Measurements from ENCODE around the gene C5AR2. TPM values are rescaled to one million over a fixed set of nuclear protein-coding genes. Genes with fewer than 3 reads are reported as not detected.
A peak's percentile ranks its signal among the peaks of the same experiment; 100 is the strongest.
"Not testable (repeated sequence)": the region's sequence is repeated elsewhere in the genome, so short reads cannot be mapped to it uniquely, and the experiment has no call there.

Gene C5AR2
- 0.07 to 0.34 TPM in 2 of 3 replicates, not detected in the other for total RNA-seq
- long read RNA-seq: 0 reads

DNA sequence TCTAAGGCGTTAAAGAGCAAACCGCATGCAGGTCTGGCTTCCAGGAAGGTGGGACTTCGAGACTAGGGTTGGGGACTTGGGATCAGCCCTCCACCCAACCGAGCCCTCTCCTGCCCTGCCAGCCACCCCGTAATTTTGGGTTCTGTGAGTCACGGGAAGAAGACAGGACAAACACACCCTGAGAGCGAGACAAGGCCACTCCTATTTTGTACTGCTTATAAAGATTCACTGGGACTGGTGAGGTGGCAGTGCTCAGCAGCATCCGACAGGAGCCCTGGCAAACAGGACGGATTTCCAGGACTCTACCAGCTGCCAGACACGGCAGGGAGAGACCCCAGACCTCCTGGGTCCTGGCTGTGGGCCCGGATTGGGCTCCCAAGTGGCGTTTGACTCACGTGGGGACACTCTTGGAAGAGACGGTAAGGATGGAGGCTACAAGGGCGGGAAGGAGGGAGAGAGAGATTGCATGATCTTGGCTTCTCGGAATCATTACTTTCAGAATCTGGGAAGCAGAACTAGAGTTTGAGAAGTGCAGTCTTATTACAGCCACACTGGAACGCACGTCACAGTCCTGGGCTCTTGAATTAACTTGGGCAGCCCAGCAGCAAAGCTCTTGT, at the start of gene C5AR2:
C5AR2 (plus strand) TSS at position 245 of the 617 bp plus-strand sequence. CDS start 8,625 bp downstream, outside the sequence.
- TF ChIP-seq, protein P1, sequence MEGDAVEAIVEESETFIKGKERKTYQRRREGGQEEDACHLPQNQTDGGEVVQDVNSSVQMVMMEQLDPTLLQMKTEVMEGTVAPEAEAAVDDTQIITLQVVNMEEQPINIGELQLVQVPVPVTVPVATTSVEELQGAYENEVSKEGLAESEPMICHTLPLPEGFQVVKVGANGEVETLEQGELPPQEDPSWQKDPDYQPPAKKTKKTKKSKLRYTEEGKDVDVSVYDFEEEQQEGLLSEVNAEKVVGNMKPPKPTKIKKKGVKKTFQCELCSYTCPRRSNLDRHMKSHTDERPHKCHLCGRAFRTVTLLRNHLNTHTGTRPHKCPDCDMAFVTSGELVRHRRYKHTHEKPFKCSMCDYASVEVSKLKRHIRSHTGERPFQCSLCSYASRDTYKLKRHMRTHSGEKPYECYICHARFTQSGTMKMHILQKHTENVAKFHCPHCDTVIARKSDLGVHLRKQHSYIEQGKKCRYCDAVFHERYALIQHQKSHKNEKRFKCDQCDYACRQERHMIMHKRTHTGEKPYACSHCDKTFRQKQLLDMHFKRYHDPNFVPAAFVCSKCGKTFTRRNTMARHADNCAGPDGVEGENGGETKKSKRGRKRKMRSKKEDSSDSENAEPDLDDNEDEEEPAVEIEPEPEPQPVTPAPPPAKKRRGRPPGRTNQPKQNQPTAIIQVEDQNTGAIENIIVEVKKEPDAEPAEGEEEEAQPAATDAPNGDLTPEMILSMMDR (IDR thresholded peaks at IDR 0.05): no peak
- peaks cover 14% of the 10 kb centered on the region for H3K4me1 Mint-ChIP-seq (ENCODE audit: low read depth)
- no peak for DNase-seq (ENCODE audit: low spot score)
- no peaks in the 10 kb centered on the region for H3K36me3 Mint-ChIP-seq (ENCODE audit: low read depth)
- no peaks in the 10 kb centered on the region for H3K9me3 Mint-ChIP-seq (ENCODE audit: low read depth)
- no peak within 1 kb of the TSS for H3K4me3 Mint-ChIP-seq (ENCODE audit: unreplicated experiment)
- H3K27ac Mint-ChIP-seq (ENCODE audit: unreplicated experiment): peak within 1 kb of the TSS; percentile 59
- peaks cover 2% of the 10 kb centered on the region for H3K27me3 Mint-ChIP-seq (ENCODE audit: low read depth)

DNA sequence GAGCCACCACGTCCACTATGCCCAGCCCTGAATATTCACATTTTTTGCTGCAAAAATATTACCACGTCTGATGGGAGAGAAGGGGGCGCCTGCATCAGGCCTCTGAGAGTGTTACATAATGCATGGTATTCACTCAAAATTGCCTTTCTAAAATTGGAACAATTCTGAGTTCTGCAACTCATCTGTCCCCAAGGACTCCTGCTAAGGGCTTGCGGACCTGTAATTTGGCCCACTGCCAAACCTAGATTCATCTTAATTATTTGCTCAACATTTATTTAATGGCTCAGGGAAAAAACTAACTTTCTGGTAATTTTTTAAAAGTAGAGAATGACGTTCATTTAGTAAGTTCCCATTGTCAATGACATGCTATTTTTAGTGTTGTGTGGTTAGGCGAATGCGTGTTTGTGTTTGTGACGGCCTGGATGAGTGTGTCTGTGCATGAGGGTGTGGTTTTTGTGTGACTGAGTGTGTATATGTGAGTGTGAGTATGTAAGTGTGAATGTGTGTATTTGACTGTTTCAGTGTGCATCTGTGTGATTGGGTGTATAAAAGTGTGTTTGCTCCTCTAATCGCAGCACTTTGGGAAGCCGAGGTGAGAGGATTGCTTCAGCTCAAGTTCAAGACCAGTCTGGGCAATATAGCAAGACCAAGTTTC, 48.4 kb upstream of the C5AR2 start:
- no peak overlapping the region for H3K4me3 Mint-ChIP-seq (ENCODE audit: unreplicated experiment)
- H3K27me3 Mint-ChIP-seq (ENCODE audit: low read depth): no peaks in the 10 kb centered on the region
- H3K27ac Mint-ChIP-seq (ENCODE audit: unreplicated experiment): no peak overlapping the region
- TF ChIP-seq, protein P1 (IDR thresholded peaks at IDR 0.05): no peak
- H3K4me1 Mint-ChIP-seq (ENCODE audit: low read depth): peaks cover 40% of the 10 kb centered on the region
- H3K36me3 Mint-ChIP-seq (ENCODE audit: low read depth): peaks cover 2% of the 10 kb centered on the region
- H3K9me3 Mint-ChIP-seq (ENCODE audit: low read depth): no peaks in the 10 kb centered on the region
- DNase-seq (ENCODE audit: low spot score): no peak

DNA sequence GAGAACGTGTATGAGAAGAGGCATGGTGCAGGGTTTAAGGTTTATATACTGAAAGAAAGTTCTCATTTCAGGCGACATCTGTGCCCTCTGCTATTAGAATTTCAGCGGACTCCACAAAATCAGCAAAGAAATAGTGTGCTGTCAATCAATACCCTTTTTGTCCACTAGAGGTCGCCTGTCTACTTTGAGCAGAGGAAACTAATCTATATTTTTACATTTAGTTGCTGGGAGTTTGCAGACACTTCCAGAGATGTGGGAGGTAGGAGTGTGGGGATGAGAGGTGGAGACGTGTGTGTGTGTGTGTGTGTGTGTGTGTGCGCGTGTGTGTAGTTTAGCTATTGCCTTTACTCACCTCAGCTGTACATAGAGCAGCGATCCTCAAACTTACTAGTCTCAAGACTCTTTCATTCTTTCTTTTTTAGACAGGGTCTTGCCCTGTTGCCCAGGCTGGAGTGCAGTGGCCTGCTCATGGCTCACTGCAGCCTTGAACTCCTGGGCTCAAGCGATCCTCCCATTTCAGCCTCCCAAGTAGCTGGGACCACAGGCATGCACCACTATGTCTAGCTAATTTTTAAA, 47.6 kb upstream of the C5AR2 start:
- H3K27me3 Mint-ChIP-seq (ENCODE audit: low read depth): no peaks in the 10 kb centered on the region
- H3K4me3 Mint-ChIP-seq (ENCODE audit: unreplicated experiment): no peak overlapping the region
- TF ChIP-seq, protein P1 (IDR thresholded peaks at IDR 0.05): peak; percentile 86
- no peak for DNase-seq (ENCODE audit: low spot score)
- peaks cover 2% of the 10 kb centered on the region for H3K36me3 Mint-ChIP-seq (ENCODE audit: low read depth)
- H3K4me1 Mint-ChIP-seq (ENCODE audit: low read depth): peaks cover 40% of the 10 kb centered on the region
- no peak overlapping the region for H3K27ac Mint-ChIP-seq (ENCODE audit: unreplicated experiment)
- H3K9me3 Mint-ChIP-seq (ENCODE audit: low read depth): no peaks in the 10 kb centered on the region

DNA sequence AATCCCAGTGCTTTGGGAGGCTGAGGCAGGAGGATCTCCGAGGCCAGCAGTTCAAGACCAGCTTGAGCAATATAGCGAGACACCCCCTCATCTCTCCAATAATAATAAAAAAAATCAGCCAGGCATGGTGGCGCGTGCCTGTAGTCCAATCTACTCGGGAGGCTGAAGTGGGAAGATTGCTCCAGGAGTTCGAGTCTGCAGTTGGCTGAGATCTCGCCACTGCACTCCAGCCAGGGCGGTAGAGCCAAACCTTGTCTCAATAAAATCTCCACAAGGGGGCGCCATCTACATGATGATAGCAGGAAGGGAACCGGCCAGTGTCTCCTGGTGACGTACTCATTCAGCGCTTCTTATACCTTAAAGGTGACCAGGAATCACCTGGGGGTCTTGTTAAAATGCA, 35.9 kb upstream of the C5AR2 start:
- Mint-ChIP-seq H3K4me3 (ENCODE audit: unreplicated experiment) (no peak overlapping the region), H3K9me3 (ENCODE audit: low read depth) (no peaks in the 10 kb centered on the region), H3K4me1 (ENCODE audit: low read depth) (no peaks in the 10 kb centered on the region), H3K27me3 (ENCODE audit: low read depth) (no peaks in the 10 kb centered on the region), H3K36me3 (ENCODE audit: low read depth) (peaks cover 4% of the 10 kb centered on the region), H3K27ac (ENCODE audit: unreplicated experiment) (no peak overlapping the region)
- DNase-seq (ENCODE audit: low spot score): no peak
- TF ChIP-seq, protein P1 (IDR thresholded peaks at IDR 0.05): peak; percentile 87

DNA sequence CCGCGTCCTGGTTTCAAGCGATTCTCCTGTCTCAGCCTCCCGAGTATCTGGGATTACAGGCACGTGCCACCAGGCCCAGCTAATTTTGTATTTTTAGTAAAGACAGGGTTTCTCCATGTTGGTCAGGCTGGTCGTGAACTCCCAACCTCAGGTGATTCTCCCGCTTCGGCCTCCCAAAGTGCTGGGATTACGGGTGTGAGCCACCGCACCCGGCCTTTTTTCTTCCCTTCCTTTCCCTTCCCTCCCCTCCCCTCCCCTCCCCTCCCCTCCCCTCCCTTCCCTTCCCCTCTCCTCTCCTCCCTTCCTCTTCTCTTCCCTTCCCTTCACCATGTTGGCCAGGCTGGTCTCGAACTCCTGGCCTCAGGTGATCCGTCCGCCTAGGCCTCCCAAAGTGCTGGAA, 31.1 kb upstream of the C5AR2 start:
- H3K4me1 Mint-ChIP-seq (ENCODE audit: low read depth); H3K36me3 Mint-ChIP-seq (ENCODE audit: low read depth); H3K27ac Mint-ChIP-seq (ENCODE audit: unreplicated experiment); H3K9me3 Mint-ChIP-seq (ENCODE audit: low read depth); DNase-seq (ENCODE audit: low spot score); H3K27me3 Mint-ChIP-seq (ENCODE audit: low read depth); H3K4me3 Mint-ChIP-seq (ENCODE audit: unreplicated experiment): not testable (repeated sequence)
